Lower leg skin (tissue), 4 donors: Measurements from ENCODE around the gene SLC37A2. TPM values are rescaled to one million over a fixed set of nuclear protein-coding genes. Genes with fewer than 3 reads are reported as not detected.

Source experiments
- DNase-seq, 2 donors: peaks; one replicate each; pipeline ENCODE4 v3.0.0-alpha.2; 2019; ENCODE audit warnings: low spot score in 2 of 2
- H3K4me3 ChIP-seq: fragments of 200-600 bp; sonication (generic); 2 replicates; pipeline ENCODE4 v1.5.1; 2017; ENCODE audit warnings: mild to moderate bottlenecking, low read depth; ENCODE audit not compliant: poor library complexity, severe bottlenecking
- POLR2A ChIP-seq, 2 donors: fragments of 450-650 bp; IDR thresholded peaks; one replicate each; pipeline ENCODE4 v1.6.1; 2016 to 2017; ENCODE audit warnings: antibody characterized with exemption in 2 of 2, mild to moderate bottlenecking in 1 of 2, moderate library complexity in 1 of 2
- WGBS, 2 donors: methylation state at CpG; one replicate each; pipeline ENCODE4 v1.1.5; 2018; 5-methylcytosine and 5-hydroxymethylcytosine counted together
- intact Hi-C: fragments of 100-400 bp; cut with DNase I; formaldehyde crosslinking; loops from one replicate; pipeline ENCODE4 v1.15.0; 2023; ENCODE audit warnings: low total_unique reads
- total RNA-seq, 4 donors: library from RNA; depleted of rRNA; stranded (reverse); fragments of >200 nt; gene quantifications; one replicate each; pipeline ENCODE4 v1.1.0, GENCODE V29; 2016
- TF ChIP-seq, protein P1 (sequence below), 3 donors: fragments of 450-650 bp; IDR thresholded peaks; one replicate each; pipeline ENCODE4 v1.5.1; 2016; ENCODE audit warnings: antibody characterized with exemption in 3 of 3, mild to moderate bottlenecking in 3 of 3, moderate library complexity in 2 of 3

Gene SLC37A2
- total RNA-seq, 4 donors from 2014 or later: 137 to 334 (median 238) TPM

DNA sequence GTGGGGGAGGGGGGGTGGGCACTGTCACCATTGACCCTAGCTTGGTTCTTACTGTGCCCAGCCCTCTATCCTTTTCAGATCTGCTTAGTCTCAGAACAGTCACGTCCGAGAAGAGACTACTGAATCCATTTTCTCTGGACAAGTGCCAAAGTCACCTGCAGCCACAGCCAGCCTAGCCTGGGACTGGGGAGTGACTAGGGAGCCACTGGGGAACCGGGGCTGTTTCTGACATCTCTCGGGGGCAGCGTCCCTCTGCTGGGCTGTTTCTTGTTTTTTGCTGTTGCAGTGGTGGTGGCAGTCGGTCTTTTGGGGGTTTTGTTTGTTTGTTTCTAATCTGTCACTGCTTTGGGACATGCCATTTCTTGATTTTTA, 8.7 kb downstream of the SLC37A2 start:
- intact Hi-C loops: no loop called here

GRCh38 chr11:125072218-125072960, 9.3 kb downstream of the SLC37A2 start:
- DNase-seq: no peak
- TF ChIP-seq POLR2A (IDR thresholded peaks at IDR 0.05): no peak
- TF ChIP-seq, protein P1, sequence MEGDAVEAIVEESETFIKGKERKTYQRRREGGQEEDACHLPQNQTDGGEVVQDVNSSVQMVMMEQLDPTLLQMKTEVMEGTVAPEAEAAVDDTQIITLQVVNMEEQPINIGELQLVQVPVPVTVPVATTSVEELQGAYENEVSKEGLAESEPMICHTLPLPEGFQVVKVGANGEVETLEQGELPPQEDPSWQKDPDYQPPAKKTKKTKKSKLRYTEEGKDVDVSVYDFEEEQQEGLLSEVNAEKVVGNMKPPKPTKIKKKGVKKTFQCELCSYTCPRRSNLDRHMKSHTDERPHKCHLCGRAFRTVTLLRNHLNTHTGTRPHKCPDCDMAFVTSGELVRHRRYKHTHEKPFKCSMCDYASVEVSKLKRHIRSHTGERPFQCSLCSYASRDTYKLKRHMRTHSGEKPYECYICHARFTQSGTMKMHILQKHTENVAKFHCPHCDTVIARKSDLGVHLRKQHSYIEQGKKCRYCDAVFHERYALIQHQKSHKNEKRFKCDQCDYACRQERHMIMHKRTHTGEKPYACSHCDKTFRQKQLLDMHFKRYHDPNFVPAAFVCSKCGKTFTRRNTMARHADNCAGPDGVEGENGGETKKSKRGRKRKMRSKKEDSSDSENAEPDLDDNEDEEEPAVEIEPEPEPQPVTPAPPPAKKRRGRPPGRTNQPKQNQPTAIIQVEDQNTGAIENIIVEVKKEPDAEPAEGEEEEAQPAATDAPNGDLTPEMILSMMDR (IDR thresholded peaks at IDR 0.05): no peak

More for the DNA sequence above, 8.7 kb downstream of the SLC37A2 start:
- TF ChIP-seq, protein P1 (IDR thresholded peaks at IDR 0.05): no peak
- no peak for TF ChIP-seq POLR2A (IDR thresholded peaks at IDR 0.05)
- no peak for DNase-seq
- no peak overlapping the region for H3K4me3 ChIP-seq
- WGBS, 2 donors: 74 to 80% methylated on average over 6 of the region's 6 CpGs

DNA sequence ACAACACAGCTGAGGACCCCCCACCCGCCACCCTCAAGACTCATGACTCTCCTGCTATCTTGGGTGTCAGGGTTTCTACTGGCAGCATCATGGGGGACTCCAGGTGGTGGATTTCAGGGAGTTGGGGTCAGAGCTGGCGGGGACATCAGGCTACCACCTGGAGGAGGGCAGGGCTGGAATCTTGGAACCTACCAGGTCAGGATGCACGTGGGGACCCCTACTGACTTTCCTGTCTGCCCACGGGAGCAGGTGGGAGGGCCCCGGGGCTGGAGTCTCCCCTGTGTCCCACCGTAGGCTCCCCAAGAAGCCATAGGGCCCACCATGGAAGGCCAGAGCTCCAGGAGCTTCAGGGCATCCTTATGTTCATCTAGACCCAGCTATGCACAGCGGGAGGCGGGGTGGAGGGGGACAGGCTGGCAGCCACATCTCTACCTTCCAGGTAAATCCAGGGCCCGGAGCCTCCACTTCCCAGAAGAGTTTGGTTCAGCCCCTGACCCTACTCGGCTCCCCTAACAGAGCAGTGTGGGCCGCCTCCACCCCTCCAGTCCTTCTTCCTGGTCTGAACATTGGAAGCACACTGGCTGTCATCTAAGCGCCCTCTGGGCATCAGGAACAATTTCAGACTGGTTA, 10.0 kb downstream of the SLC37A2 start:
- DNase-seq: peak in 1 of 2 donors; percentile 84
- TF ChIP-seq, protein P1 (IDR thresholded peaks at IDR 0.05): no peak
- TF ChIP-seq POLR2A (IDR thresholded peaks at IDR 0.05): no peak
- no peak overlapping the region for H3K4me3 ChIP-seq
- intact Hi-C loops: no loop called here
- 87 to 89% methylated on average over 10 to 12 of the region's 12 CpGs for WGBS, 2 donors

More at GRCh38 chr11:125072218-125072960, 9.3 kb downstream of the SLC37A2 start:
- no peak overlapping the region for H3K4me3 ChIP-seq
- WGBS, 2 donors: 84 to 90% methylated on average over 12 of the region's 12 CpGs
- intact Hi-C loops: no loop called here

DNA sequence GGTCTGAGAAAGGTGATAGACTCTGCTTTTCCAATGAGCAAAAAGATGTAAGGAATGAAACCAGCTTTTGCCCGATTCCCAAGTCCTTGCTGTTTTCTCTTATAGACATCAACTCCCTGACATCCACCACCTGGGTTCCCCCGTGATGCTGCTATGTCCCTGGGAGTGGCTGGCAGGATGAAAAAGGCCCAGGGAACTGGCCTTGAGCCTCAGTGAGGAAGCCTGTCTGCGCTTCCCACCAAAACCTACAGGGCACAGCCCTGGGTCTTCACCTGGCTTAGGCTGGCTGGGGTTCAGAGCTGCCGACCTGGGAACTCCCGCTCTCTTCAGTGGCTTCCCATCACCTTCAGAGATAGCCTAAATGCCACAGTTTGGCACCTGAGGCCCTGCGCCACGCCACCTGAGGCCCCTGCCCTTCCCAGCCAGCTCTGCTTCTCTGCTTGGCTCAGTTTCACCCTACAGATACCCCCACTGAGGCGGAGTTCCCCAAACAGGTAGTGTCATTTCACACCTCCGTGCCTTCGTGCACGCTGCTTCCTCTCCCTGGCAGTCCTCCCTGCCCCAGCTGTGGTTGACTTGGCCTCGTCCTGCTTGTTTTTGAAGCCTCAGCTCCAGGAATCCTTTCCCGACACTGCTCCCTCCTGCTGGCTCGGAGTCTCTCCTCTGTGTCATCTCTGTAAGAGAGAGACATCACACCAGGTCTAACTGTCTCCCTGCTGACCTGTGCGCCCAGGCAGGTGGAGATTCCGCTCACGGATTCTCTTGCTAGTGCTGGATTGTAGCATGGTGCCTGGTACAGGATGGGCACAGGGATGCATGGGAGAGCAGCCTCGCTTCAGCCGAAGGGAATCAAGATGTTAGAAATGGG, 10.7 kb downstream of the SLC37A2 start:
- intact Hi-C loops: no loop called here
- no peak overlapping the region for H3K4me3 ChIP-seq
- TF ChIP-seq POLR2A (IDR thresholded peaks at IDR 0.05): no peak
- TF ChIP-seq, protein P1 (IDR thresholded peaks at IDR 0.05): no peak
- 64 to 73% methylated on average over 19 of the region's 19 CpGs for WGBS, 2 donors
- DNase-seq: peak in 1 of 2 donors; percentile 81

GRCh38 chr11:125074511-125075241, 11.6 kb downstream of the SLC37A2 start:
- no peak overlapping the region for H3K4me3 ChIP-seq
- peak in 1 of 2 donors; percentile 72 for DNase-seq
- intact Hi-C loops: loop anchor here (5.0 kb wide), 1 partner anchor 1328 kb away; no protein-coding TSS in a partner anchor
- TF ChIP-seq POLR2A (IDR thresholded peaks at IDR 0.05): no peak
- TF ChIP-seq, protein P1 (IDR thresholded peaks at IDR 0.05): no peak
- 85 to 95% methylated on average over 11 of the region's 11 CpGs for WGBS, 2 donors
